Activated CD4-positive, alpha-beta T cell treated with anti-CD3 and anti-CD28 coated beads, Interleukin-2, amount 50 U/mL, for 1 hour (primary cell): ENCODE results near the gene TBXAS1.

ENCODE experiments used
- DNase-seq: peaks from one replicate; pipeline ENCODE4 v3.0.0-alpha.2; 2020

The TBXAS1 gene

DNA sequence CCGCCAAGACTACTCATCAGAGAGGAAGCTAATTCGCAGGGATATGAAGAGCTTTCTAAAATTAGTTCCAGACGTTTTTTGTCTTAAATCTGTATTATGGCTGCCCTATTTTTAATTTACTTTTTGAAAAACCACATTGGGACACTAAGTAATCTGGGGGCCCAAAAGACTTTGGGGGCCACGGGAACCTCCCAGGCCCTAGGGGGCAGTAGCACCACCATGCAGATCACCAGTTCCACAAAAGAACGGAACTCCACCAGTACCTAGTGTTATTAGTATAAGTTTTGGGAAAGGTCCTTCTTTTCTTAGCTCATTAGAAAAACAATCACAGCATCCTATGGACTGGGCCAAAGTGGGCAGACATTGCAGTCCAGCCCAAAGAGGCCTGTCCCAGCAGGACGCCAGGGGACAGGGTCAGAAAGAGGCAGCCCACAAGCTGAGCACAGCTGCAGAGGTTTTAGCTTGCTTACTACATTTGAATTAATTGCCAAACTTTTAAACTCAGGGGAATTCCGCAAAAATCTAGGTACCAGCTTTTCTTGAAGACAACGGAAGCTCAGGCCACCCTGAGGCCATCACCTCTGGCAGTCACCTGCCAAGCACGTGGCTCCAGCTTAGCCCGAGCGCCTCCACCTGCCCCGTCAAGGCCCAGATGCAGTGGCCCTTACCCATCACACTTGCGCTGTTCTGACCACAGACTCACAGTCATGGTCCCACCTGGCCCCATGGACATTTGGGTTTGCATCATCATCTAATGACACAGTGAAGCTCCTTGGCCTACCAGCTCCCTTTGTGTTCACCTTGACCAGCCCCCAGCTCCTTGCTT is 158.8 kb downstream of the TBXAS1 start:
- DNase-seq: no peak

- DNase-seq: no peak
These were observed 160.5 kb downstream of the TBXAS1 start for GRCh38 chr7:139989366-139990141.

DNA sequence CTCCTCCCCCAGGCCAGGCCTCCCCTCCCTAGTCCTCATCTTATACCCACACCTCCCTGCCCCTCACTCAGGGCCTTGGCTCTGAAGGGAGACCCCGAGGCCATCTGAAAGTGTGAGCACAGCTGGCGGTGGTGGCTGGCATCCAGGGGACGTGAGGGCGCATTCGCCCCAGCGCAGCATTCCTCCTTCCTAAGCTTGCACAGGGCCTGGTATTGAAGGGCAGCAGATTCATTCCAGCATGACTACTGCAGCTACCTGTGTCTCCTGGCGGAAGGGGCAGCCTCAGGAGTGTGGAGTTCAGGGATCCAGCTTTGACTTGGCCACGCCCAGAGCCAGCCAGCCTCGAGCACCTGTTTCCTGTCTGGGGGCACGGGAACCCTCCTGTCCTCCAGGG is 161.1 kb downstream of the TBXAS1 start:
- DNase-seq: no peak

GRCh38 chr7:139990571-139991268 is 161.7 kb downstream of the TBXAS1 start:
- DNase-seq: no peak

- DNase-seq: no peak
These were observed 162.2 kb downstream of the TBXAS1 start for GRCh38 chr7:139991269-139991666.

DNA sequence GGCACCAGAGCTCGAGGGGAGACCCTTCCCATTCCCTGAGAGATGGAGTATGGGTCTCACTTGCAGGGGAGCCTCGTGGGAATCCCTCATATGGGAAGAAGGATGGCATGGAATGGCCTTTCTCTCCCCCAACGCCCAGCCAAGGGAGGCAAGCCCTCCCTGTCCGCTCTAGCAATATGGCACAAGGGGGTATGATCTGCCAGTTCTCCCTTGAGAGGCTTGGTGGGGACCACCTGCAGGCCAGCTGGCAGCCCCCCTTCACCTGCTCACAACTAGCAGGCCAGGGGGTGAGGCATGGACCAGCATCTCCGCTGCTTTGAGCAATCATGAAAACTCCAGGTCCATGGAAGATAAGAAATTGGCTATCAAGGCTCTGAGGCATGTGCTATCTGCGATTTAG is 162.8 kb downstream of the TBXAS1 start:
- no peak for DNase-seq

- DNase-seq: no peak
These were observed 163.4 kb downstream of the TBXAS1 start for GRCh38 chr7:139992353-139993044.

GRCh38 chr7:139993169-139993568 is 164.1 kb downstream of the TBXAS1 start:
- no peak for DNase-seq

- DNase-seq: no peak
These were observed 164.5 kb downstream of the TBXAS1 start for GRCh38 chr7:139993592-139993991.

GRCh38 chr7:139994356-139994755 is 165.3 kb downstream of the TBXAS1 start:
- DNase-seq: no peak

GRCh38 chr7:139995017-139995915 is 166.2 kb downstream of the TBXAS1 start:
- DNase-seq: no peak

DNA sequence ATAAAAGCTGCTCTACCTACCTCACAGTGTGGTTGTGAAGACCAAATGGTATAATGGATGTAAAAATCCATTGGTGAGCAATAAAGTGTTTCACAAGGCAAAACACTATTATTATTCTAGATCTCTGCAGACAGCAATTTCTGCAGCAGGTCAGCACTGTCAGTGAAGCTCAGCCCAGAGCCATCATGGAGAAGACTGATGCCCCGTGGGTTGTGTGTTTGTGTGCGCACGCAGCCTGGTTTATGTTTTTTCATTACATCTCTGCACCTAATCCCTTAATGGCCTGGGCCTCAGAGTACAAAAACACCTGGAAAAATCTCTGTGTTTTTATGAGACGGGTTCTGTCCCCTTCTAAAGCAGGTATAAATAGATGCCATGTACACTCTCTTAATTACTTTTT is 169.5 kb downstream of the TBXAS1 start:
- no peak for DNase-seq

DNA sequence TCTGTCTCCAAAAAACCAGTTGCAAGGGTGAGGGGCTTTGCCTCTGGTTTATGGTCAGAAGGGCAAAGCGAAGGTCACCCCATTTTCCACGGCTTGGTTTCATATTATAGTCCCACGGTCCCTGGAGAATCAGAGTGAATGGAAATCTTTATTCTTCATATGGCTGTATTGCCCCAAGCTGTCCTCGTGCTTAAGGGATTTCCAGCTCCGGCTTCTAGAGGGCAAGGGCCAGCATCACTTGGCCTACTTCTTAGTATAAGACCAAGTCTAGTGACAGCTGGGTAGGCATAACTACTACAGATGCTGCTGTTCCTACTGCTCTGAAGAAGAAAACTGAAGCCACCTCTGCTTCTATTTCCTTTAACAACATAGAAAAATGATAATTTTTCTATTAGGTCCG is 170.5 kb downstream of the TBXAS1 start:
- DNase-seq: no peak

- DNase-seq: no peak
These were observed 171.7 kb downstream of the TBXAS1 start for GRCh38 chr7:140000666-140001268.

GRCh38 chr7:140003913-140004382 is 174.9 kb downstream of the TBXAS1 start:
- no peak for DNase-seq

DNA sequence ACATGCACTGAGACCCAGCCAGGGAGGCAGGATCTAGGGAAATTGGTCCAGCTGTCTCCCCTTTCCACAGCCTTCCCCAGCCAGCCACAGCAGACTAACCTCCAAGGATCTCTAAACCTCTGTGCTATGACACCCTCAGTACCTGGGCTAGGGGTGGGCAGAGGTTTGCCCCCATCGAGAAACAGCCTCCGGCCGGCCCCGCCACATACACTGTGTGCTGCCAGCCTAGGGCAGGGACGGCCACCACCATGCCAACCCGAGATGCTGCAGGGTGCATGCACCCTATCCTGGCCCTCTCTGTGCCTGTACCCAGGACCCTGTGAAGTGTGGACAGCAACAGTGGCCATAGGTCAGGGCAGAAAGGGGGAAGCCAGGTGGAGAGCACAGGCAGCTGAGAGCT is 175.6 kb downstream of the TBXAS1 start:
- no peak for DNase-seq

- no peak for DNase-seq
These were observed 176.3 kb downstream of the TBXAS1 start for GRCh38 chr7:140005341-140005740.

GRCh38 chr7:140005754-140006503 is 176.9 kb downstream of the TBXAS1 start:
- no peak for DNase-seq

- no peak for DNase-seq
These were observed 177.5 kb downstream of the TBXAS1 start for GRCh38 chr7:140006600-140006999.

DNA sequence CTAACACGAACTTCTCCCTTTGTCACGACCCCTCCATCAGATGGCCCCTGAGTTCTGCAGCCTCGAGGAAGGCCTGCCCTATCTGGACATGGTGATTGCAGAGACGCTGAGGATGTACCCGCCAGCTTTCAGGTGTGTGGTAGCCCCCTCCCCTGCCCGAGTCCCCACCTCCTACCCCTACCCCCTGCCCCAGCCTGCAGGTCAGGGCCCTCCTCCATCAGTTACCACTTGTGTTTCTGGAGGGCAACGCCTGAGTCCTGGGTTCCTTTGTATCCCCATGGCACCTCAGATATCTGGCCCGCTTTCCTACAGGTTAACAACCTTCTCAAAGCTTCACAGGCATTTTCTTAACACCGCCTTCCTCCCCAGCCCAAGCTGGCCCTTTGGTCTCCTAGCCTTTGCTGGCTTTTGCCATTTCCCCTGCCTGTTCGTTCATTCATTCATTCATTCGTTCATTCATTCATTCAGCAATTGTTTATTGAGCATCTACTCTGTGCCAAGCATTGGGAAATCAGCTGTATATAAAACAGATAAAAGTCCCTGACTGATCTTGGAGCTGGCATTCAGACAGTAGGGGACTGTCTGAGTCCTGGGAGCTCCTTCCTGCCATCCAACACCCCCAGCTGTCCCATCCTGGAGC is 178.1 kb downstream of the TBXAS1 start:
- no peak for DNase-seq
